CD4-positive, alpha-beta T cell treated with Interleukin-4 for 4 hours (primary cell): ENCODE results near the gene URB1.
"Not testable (repeated sequence)": the region's sequence is repeated elsewhere in the genome, so short reads cannot be mapped to it uniquely, and the experiment has no call there.

Experiments used
- DNase-seq: peaks from one replicate; pipeline ENCODE4 v3.0.0-alpha.2; 2020

URB1 gene

GRCh38 chr21:32316361-32317215 lies 76.2 kb downstream of the URB1 start:
- DNase-seq, result no peak

GRCh38 chr21:32315511-32316281 lies 77.1 kb downstream of the URB1 start:
- DNase-seq, result no peak

GRCh38 chr21:32314806-32315205 lies 78.0 kb downstream of the URB1 start:
- no peak for DNase-seq

GRCh38 chr21:32312976-32313375 lies 79.8 kb downstream of the URB1 start:
- no peak for DNase-seq

GRCh38 chr21:32312326-32312725 lies 80.5 kb downstream of the URB1 start:
- no peak for DNase-seq

GRCh38 chr21:32311621-32312020 lies 81.2 kb downstream of the URB1 start:
- DNase-seq, result no peak

GRCh38 chr21:32310976-32311375 lies 81.8 kb downstream of the URB1 start:
- DNase-seq, result not testable (repeated sequence)

GRCh38 chr21:32309906-32310460 lies 82.8 kb downstream of the URB1 start:
- no peak for DNase-seq

- no peak for DNase-seq
Observed at GRCh38 chr21:32308696-32309095, 84.1 kb downstream of the URB1 start.

- DNase-seq, result no peak
Observed at GRCh38 chr21:32307706-32308105, 85.1 kb downstream of the URB1 start.

- no peak for DNase-seq
Observed at GRCh38 chr21:32306021-32306780, 86.6 kb downstream of the URB1 start.

GRCh38 chr21:32304998-32305397 lies 87.8 kb downstream of the URB1 start:
- no peak for DNase-seq

- no peak for DNase-seq
Observed at GRCh38 chr21:32303385-32303784, 89.4 kb downstream of the URB1 start.

- DNase-seq, result no peak
Observed at GRCh38 chr21:32302560-32302959, 90.3 kb downstream of the URB1 start.

GRCh38 chr21:32301596-32301995 lies 91.2 kb downstream of the URB1 start:
- no peak for DNase-seq

- DNase-seq, result no peak
Observed at GRCh38 chr21:32300117-32300681, 92.6 kb downstream of the URB1 start.

- DNase-seq, result no peak
Observed at GRCh38 chr21:32299695-32300094, 93.1 kb downstream of the URB1 start.

GRCh38 chr21:32298658-32299081 lies 94.1 kb downstream of the URB1 start, which contains the start of gene MRAP:
TSS of gene MRAP (plus strand) at chr21:32298855. CDS start at chr21:32298972, 117 bp downstream.
- DNase-seq, result no peak

GRCh38 chr21:32298148-32298559 lies 94.7 kb downstream of the URB1 start:
- no peak for DNase-seq

GRCh38 chr21:32297449-32297848 lies 95.4 kb downstream of the URB1 start:
- DNase-seq, result no peak

- DNase-seq, result no peak
Observed at GRCh38 chr21:32285476-32285875, 107.3 kb downstream of the URB1 start.

- DNase-seq, result no peak
Observed at GRCh38 chr21:32282992-32283391, 109.8 kb downstream of the URB1 start.

- no peak for DNase-seq
Observed at GRCh38 chr21:32281531-32281930, 111.3 kb downstream of the URB1 start.
